Measurements from ENCODE around the gene SH3RF3. TPM values are rescaled to one million over a fixed set of nuclear protein-coding genes. Genes with fewer than 3 reads are reported as not detected.

The SH3RF3 gene
- total RNA-seq, 2 donors from 2014 or later: 1.3 to 2.5 TPM

DNA sequence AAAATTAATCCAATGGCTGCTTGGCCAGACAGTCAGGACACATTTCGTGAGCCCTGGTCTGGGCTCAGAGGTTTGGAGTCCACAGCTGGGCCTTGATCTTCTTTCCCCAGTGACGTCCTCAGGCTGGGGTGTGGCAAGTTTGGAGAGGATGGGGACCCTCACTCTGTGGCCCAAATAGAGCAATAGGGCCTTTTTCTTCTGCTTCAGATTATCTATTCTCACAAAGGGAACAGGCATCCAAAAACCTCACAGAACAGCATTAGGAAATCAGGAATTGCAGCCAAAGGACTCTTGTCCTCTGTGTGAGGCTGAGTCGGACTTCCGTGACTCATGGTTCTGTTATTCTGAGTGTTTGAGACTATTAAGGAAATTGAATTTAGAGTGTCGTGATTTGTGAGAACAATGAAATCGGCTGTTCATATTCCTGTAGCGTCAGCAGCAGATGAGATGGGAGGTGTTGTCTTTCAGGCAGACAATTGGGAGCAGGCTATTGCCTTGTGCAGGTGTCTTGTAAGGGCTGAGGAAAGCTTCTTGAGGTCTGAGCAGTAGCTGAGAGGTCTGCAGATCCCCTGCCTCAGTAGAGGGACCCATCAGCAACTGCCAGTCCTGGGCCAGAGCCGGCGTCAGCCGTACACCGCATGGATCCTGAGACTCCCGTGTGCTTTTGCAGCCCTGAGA, 113.8 kb downstream of the SH3RF3 start:
- Histone ChIP-seq H3K27ac (peak overlapping the region; percentile 48), H3K9me3 (no peaks in the 10 kb centered on the region), H3K4me1 (no peaks in the 10 kb centered on the region), H3K4me3 (no peak overlapping the region), H3K36me3 (no peaks in the 10 kb centered on the region), H3K27me3 (no peaks in the 10 kb centered on the region), H3K9ac (ENCODE audit: low read depth in 2 of 2, low read length in 2 of 2) (peak overlapping the region in 1 of 2 donors; percentile 36)
- no peak for TF ChIP-seq CTCF (IDR thresholded peaks at IDR 0.05)
- DNase-seq: no peak
- intact Hi-C loops (cut with DNase I): no loop called here

DNA sequence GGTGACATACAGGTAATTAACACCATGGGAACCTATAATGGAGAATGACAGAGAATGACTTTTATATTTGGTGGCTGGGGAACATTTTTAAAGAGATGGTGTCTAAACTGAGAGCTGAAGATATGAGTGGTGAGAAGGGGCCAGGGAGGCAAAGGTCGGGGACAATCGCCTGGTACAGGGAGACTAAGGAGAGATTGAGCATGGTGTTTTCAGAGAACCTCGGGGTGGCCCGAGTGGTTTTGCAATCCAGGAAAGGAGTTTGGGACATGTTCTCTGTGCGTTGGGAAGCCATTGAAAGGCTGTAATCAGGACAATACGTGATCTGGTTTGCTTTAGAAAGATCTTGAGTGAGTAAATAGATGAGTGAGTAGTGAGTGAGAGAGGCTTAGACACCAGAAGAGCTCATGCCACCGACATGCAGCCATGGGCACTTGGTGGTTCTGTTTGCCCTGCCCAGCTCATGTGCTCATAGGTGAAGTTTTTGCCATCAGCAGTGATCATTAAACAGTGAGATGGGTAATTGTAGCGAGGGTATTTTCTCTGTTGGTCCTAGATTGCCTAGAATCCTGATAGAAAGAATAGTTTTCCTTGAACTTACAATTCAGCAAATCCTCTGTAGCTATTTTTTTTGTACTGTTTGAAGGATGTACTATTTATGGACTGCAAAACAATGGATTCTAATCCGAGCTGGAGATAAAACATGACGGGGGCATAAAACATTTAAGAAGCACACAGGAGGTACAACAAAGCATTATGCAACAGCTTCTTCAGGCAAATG, 114.7 kb downstream of the SH3RF3 start:
- intact Hi-C loops (cut with DNase I): no loop called here
- Histone ChIP-seq H3K9me3 (no peaks in the 10 kb centered on the region), H3K4me3 (no peak overlapping the region), H3K27ac (no peak overlapping the region), H3K36me3 (no peaks in the 10 kb centered on the region), H3K9ac (ENCODE audit: low read depth in 2 of 2, low read length in 2 of 2) (no peak overlapping the region), H3K27me3 (no peaks in the 10 kb centered on the region), H3K4me1 (no peaks in the 10 kb centered on the region)
- no peak for TF ChIP-seq CTCF (IDR thresholded peaks at IDR 0.05)
- no peak for DNase-seq

GRCh38 chr2:109244304-109244582, 115.2 kb downstream of the SH3RF3 start:
- H3K4me1 ChIP-seq: no peaks in the 10 kb centered on the region
- intact Hi-C loops (cut with DNase I): no loop called here
- H3K4me3 ChIP-seq: no peak overlapping the region
- no peaks in the 10 kb centered on the region for H3K9me3 ChIP-seq
- no peak overlapping the region for H3K27ac ChIP-seq
- no peak overlapping the region for H3K9ac ChIP-seq (ENCODE audit: low read depth in 2 of 2, low read length in 2 of 2)
- no peaks in the 10 kb centered on the region for H3K36me3 ChIP-seq
- DNase-seq: no peak
- no peak for TF ChIP-seq CTCF (IDR thresholded peaks at IDR 0.05)
- H3K27me3 ChIP-seq: no peaks in the 10 kb centered on the region

DNA sequence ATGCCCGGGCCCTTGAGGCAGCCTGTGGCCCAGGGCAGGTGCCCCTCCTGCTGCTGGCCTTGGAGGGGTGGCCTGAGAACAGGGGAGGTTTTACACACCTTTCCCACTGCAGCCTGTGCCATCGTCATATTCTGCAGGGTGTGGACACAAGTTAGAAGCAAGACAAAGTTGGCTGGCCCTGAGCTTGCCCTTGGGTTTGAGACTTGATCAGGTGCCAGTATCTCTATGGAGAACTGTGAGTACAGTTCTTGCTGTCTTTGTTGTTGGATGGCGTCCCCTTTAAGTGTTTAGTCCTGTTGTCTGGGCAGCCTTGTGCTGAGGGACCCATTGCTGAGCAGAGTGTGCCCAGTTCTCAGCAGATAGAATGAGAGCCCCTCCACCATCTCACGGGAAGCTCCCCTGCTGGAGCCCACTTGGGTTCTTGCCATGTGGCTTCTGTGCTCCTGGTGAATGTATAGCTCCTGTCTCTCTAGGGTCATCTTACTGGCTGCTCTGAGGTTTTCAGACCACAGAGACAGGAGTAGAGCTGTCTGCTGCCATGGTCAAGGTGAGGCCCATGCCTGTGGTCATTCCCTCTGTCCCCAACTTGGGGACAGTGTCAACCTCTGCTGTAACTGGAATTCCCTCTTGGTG, 115.9 kb downstream of the SH3RF3 start:
- Histone ChIP-seq H3K4me1 (no peaks in the 10 kb centered on the region), H3K9ac (ENCODE audit: low read depth in 2 of 2, low read length in 2 of 2) (no peak overlapping the region), H3K4me3 (no peak overlapping the region), H3K36me3 (no peaks in the 10 kb centered on the region), H3K27ac (no peak overlapping the region), H3K9me3 (no peaks in the 10 kb centered on the region), H3K27me3 (no peaks in the 10 kb centered on the region)
- intact Hi-C loops (cut with DNase I): no loop called here
- TF ChIP-seq CTCF (IDR thresholded peaks at IDR 0.05): no peak
- no peak for DNase-seq

DNA sequence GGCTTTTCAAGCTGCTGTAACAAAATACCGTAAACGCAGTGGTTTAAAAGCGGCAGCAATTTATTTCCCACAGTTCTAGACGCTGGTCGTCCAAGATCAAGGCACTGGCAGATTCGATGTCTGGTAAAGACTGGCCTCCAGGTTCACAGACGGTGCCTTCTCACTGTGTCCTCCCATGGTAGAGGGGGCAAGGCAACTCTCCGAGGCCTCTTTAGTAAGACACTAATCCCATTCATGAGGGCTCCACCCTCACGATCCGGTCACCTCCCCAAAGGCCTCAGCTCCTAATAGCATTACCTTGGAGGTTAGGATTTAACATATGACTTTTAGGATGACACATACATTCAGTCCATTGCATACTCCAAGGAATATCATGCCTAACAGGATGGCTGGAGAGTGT, 117.2 kb downstream of the SH3RF3 start:
- H3K4me1 ChIP-seq: no peaks in the 10 kb centered on the region
- H3K4me3 ChIP-seq: no peak overlapping the region
- intact Hi-C loops (cut with DNase I): no loop called here

More for the DNA sequence above, 117.2 kb downstream of the SH3RF3 start:
- H3K27ac ChIP-seq: no peak overlapping the region
- no peak for TF ChIP-seq CTCF (IDR thresholded peaks at IDR 0.05)
- H3K9ac ChIP-seq (ENCODE audit: low read depth in 2 of 2, low read length in 2 of 2): no peak overlapping the region
- no peak for DNase-seq
- no peaks in the 10 kb centered on the region for H3K9me3 ChIP-seq
- H3K27me3 ChIP-seq: no peaks in the 10 kb centered on the region
- H3K36me3 ChIP-seq: no peaks in the 10 kb centered on the region
